ENCODE results near the gene SGTA.

Gene SGTA

DNA sequence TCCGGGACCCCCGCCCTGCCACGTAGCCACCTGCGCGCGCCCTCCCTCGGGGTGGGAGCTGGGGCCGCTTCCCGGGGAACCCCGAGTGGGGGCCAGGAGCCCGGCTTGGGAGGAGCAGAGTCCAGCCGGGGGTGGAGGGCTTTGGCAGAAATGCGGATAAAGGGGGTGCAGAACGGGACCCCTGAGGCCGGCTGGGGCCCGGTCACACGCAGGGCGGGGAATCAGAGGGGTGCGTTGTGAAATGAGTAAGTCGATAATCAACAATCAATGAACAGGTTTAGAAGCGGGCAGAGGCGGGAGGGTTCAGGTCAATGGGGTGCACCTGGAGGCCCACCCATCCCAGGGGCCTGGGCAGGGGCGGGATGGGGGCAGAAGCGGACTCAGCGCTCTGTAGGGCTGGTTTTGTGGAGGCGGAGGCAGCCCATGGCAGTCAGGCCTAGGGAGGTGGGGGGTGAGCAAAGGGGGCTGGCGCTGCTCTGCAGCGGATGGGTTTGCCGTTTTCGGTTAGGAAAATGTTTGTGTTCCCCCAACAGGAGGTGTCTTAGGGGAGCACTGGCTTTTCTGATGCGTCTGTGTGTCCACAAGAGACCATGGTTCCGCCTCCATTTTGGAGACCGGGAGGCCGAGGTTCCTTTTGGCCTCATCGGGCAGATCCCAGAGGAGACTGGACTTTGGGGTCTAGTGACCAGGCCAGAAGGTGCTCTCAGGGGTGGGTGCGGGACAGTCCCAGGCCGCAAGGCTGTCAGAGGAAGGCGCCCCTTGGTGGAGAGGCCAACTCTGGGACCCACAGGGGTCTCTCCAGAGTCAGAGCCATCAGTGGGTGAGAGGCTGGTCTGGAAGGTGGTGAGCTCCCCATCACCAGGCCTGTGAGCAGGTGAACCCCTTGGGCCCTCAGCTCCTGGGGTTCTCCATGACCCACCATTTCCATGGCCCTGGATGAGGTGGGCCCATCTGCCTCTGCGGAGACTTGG is 61.2 kb downstream of the SGTA start:
- H3K79me2 ChIP-seq = no peaks in the 10 kb centered on the region
- no peak overlapping the region for H3K27ac ChIP-seq
- no peaks in the 10 kb centered on the region for H3K27me3 ChIP-seq (ENCODE audit: control insufficient read depth, insufficient read depth, low read length)
- TF ChIP-seq, protein P1, sequence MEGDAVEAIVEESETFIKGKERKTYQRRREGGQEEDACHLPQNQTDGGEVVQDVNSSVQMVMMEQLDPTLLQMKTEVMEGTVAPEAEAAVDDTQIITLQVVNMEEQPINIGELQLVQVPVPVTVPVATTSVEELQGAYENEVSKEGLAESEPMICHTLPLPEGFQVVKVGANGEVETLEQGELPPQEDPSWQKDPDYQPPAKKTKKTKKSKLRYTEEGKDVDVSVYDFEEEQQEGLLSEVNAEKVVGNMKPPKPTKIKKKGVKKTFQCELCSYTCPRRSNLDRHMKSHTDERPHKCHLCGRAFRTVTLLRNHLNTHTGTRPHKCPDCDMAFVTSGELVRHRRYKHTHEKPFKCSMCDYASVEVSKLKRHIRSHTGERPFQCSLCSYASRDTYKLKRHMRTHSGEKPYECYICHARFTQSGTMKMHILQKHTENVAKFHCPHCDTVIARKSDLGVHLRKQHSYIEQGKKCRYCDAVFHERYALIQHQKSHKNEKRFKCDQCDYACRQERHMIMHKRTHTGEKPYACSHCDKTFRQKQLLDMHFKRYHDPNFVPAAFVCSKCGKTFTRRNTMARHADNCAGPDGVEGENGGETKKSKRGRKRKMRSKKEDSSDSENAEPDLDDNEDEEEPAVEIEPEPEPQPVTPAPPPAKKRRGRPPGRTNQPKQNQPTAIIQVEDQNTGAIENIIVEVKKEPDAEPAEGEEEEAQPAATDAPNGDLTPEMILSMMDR (IDR thresholded peaks at IDR 0.05) = no peak
- H3K36me3 ChIP-seq (ENCODE audit: control insufficient read depth, insufficient read depth, low read length) = no peaks in the 10 kb centered on the region
- H3K9me3 ChIP-seq (ENCODE audit: control insufficient read depth, low read length) = no peaks in the 10 kb centered on the region
- peak overlapping the region; percentile 84 for H2AFZ ChIP-seq
- no peak overlapping the region for H3K9ac ChIP-seq
- H3K4me3 ChIP-seq (ENCODE audit: low read depth, low read length) = peak overlapping the region; percentile 49
- H3K4me1 ChIP-seq = peaks cover 16% of the 10 kb centered on the region
- peak overlapping the region; percentile 67 for H3K4me2 ChIP-seq (ENCODE audit: low read length)

DNA sequence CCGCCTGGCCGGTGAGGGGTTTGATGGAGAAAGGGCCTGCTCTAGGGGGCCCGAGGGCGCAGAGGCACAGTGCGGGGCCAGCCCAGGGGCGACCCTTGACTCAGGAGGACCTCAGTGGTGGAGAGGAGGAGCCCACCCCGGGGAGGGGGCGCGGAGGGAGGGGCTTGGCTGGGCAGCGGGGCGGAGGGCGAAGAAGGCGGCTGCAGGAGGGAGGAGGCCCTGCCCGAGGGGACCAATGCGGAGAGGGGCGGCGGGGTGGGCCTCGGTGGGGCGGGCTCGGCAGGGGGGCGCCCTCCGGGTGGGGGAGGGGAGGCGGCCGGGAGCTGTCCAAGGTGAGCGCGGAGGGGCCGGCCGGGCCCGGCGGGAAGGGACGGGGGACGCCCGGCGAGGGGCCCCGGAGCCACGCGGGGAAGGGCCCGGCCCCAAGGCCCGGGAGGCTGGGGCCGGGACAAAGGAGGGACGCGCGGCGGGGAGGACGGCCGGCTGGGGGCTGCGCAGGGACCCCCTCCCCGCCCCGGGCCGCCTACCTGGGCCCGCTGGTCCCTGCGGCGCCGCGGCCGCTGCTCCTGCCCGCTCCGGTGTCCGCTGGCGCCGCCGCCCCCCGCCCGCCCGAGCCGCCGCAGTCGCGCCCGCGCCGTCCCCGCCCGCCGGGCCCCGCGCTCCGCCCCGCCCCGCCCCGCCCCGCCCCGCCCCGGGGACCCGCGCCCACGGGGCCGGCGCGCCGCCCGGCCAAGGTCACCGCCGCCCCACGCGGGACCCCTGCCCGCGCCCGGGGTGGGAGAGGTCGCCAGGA is 62.1 kb downstream of the SGTA start, which contains the start of gene DIRAS1:
Gene DIRAS1, minus strand, starts transcription at position 596 of the 793 bp plus-strand sequence. CDS start 3,566 bp downstream, outside the sequence.
- H3K4me3 ChIP-seq (ENCODE audit: low read depth, low read length) = peak within 1 kb of the TSS; percentile 70
- H3K9ac ChIP-seq = peak within 1 kb of the TSS; percentile 53
- H3K9me3 ChIP-seq (ENCODE audit: control insufficient read depth, low read length) = no peaks in the 10 kb centered on the region
- H3K27ac ChIP-seq = peak within 1 kb of the TSS; percentile 6
- peak within 1 kb of the TSS; percentile 84 for H2AFZ ChIP-seq
- H3K27me3 ChIP-seq (ENCODE audit: control insufficient read depth, insufficient read depth, low read length) = no peaks in the 10 kb centered on the region
- H3K79me2 ChIP-seq = no peaks in the 10 kb centered on the region
- no peaks in the 10 kb centered on the region for H3K36me3 ChIP-seq (ENCODE audit: control insufficient read depth, insufficient read depth, low read length)
- H3K4me2 ChIP-seq (ENCODE audit: low read length) = peak within 1 kb of the TSS; percentile 91
- TF ChIP-seq, protein P1 (IDR thresholded peaks at IDR 0.05) = no peak
- H3K4me1 ChIP-seq = peaks cover 16% of the 10 kb centered on the region

DNA sequence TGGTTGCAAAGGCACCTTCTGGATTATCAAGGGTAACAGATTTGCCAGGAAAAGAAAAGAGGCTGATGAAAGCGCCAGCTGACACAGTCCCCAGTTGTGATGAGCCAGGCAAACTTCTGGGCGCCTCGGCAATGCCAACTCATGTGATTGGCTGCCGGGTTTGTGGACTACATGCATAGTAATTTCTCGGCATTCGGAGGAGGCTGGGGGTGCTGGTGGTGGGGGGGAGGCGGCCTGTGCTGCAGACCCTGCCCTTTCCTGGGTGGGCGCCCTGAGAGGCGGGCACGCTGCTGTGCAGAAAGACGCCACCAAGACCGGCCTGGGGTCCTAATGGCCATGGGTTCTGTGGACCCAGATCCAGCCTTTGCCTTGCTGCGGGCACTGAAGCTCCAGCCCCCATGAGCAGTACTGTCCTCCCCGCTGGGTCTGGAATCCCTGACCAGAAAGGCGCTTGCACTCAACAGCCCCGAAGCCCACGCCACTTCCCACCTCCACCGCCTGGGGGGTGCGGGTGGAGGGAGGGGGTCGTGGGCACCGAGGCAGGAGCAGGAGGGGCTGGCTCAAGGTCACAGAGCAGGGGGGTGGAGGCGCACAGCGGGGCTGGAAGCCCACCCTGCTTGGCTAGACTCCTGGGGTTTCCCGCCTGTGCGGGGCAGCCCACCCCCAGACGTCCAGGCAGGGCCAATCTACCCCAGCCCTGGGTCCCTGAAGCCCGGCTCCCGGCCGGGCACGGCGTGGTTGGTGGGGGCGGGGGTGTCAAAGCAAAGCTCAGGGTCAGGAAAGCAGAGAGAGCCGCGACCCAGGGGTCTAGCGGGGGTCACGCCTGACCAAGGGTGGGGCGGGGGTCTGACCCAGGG is 62.9 kb downstream of the SGTA start:
- Histone ChIP-seq H3K4me2 (ENCODE audit: low read length) (peak overlapping the region; percentile 91), H3K4me3 (ENCODE audit: low read depth, low read length) (peak overlapping the region; percentile 70), H3K9me3 (ENCODE audit: control insufficient read depth, low read length) (no peaks in the 10 kb centered on the region), H3K4me1 (peaks cover 16% of the 10 kb centered on the region), H3K27me3 (ENCODE audit: control insufficient read depth, insufficient read depth, low read length) (no peaks in the 10 kb centered on the region), H3K9ac (peak overlapping the region; percentile 53), H2AFZ (peak overlapping the region; percentile 54), H3K27ac (peak overlapping the region; percentile 6), H3K79me2 (no peaks in the 10 kb centered on the region), H3K36me3 (ENCODE audit: control insufficient read depth, insufficient read depth, low read length) (no peaks in the 10 kb centered on the region)
- TF ChIP-seq, protein P1 (IDR thresholded peaks at IDR 0.05) = no peak

DNA sequence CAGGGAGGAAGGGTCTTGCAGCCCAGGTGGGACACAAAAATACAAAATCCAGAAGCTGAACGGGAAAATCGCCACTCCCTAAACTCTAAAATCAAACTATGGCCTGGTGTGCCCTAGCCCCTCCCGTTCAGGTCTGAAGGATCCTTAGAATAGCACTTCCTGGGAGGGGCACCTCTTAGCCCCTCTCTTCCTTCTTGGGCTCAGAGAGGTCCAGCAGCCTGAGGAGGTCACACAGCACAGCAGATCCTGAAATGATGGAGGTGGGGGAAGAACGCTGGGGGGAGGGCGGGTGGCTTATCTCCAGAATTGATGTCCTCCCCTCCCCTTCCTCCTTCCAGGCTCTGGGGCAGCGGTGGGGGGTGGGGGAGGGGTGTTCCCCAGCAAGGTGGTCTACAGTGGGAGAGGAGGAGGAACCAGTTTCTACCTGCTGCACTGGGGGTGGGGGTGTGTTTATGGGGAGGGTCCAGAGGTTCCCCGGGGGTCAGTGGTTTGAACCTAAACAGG is 63.8 kb downstream of the SGTA start:
- TF ChIP-seq, protein P1 (IDR thresholded peaks at IDR 0.05) = no peak
- Histone ChIP-seq H3K4me3 (ENCODE audit: low read depth, low read length) (peak overlapping the region; percentile 70), H2AFZ (peak overlapping the region; percentile 54), H3K36me3 (ENCODE audit: control insufficient read depth, insufficient read depth, low read length) (no peaks in the 10 kb centered on the region), H3K27me3 (ENCODE audit: control insufficient read depth, insufficient read depth, low read length) (no peaks in the 10 kb centered on the region), H3K4me2 (ENCODE audit: low read length) (peak overlapping the region; percentile 91), H3K79me2 (no peaks in the 10 kb centered on the region), H3K9ac (no peak overlapping the region), H3K9me3 (ENCODE audit: control insufficient read depth, low read length) (no peaks in the 10 kb centered on the region), H3K27ac (peak overlapping the region; percentile 6), H3K4me1 (peaks cover 16% of the 10 kb centered on the region)
